ENCODE results near the gene DMPK. TPM values are rescaled to one million over a fixed set of nuclear protein-coding genes. Genes with fewer than 3 reads are reported as not detected.

DMPK gene
- total RNA-seq, 3 donors from 2014 or later: 16.0 to 25.6 (median 24.5) TPM

GRCh38 chr19:45798995-45799517 lies 16.8 kb upstream of the DMPK start:
- no peak for DNase-seq (ENCODE audit: low spot score in 2 of 2)
- Histone ChIP-seq H3K27me3 (no peaks in the 10 kb centered on the region), H3K36me3 (no peaks in the 10 kb centered on the region), H3K4me3 (no peak overlapping the region), H3K27ac (peak overlapping the region in 1 of 2 donors; percentile 27), H3K4me1 (no peaks in the 10 kb centered on the region), H3K9me3 (no peaks in the 10 kb centered on the region)
- TF ChIP-seq POLR2A (IDR thresholded peaks at IDR 0.05) (no peak), POLR2AphosphoS5 (IDR thresholded peaks at IDR 0.05) (peak in 2 of 3 donors; percentile 45 to 51), CTCF (IDR thresholded peaks at IDR 0.05) (peak; percentile 93 to 94 (median 94))
- intact Hi-C loops (cut with DNase I; ENCODE audit: low total_unique reads): loop anchor here (5.0 kb wide), 1 partner anchor 1898 kb away; no protein-coding TSS in a partner anchor

- DNase-seq (ENCODE audit: low spot score in 2 of 2): no peak
- no peak overlapping the region for H3K4me3 ChIP-seq
- H3K27ac ChIP-seq: no peak overlapping the region
- H3K36me3 ChIP-seq: no peaks in the 10 kb centered on the region
- peaks cover 0 to 9% of the 10 kb centered on the region in 2 donors for H3K4me1 ChIP-seq
- H3K9me3 ChIP-seq: no peaks in the 10 kb centered on the region
- intact Hi-C loops (cut with DNase I; ENCODE audit: low total_unique reads): loop anchor here (5.0 kb wide), 1 partner anchor 1903 kb away; no protein-coding TSS in a partner anchor
- TF ChIP-seq POLR2A (IDR thresholded peaks at IDR 0.05): no peak
- no peak for TF ChIP-seq POLR2AphosphoS5 (IDR thresholded peaks at IDR 0.05)
- TF ChIP-seq CTCF (IDR thresholded peaks at IDR 0.05): no peak
- H3K27me3 ChIP-seq: no peaks in the 10 kb centered on the region
Measured at GRCh38 chr19:45794627-45795026, 12.3 kb upstream of the DMPK start.

GRCh38 chr19:45793876-45794275 lies 11.6 kb upstream of the DMPK start:
- Histone ChIP-seq H3K27ac (no peak overlapping the region), H3K27me3 (no peaks in the 10 kb centered on the region), H3K4me1 (peaks cover 0 to 9% of the 10 kb centered on the region in 2 donors), H3K36me3 (no peaks in the 10 kb centered on the region), H3K9me3 (no peaks in the 10 kb centered on the region), H3K4me3 (no peak overlapping the region)
- no peak for DNase-seq (ENCODE audit: low spot score in 2 of 2)
- no peak for TF ChIP-seq CTCF (IDR thresholded peaks at IDR 0.05)
- TF ChIP-seq POLR2AphosphoS5 (IDR thresholded peaks at IDR 0.05): no peak
- TF ChIP-seq POLR2A (IDR thresholded peaks at IDR 0.05): no peak
- intact Hi-C loops (cut with DNase I; ENCODE audit: low total_unique reads): no loop called here

- Histone ChIP-seq H3K9me3 (no peaks in the 10 kb centered on the region), H3K27me3 (no peaks in the 10 kb centered on the region), H3K4me3 (peak overlapping the region in 2 of 3 donors; percentile 74 to 86), H3K27ac (peak overlapping the region; percentile 62 to 66), H3K36me3 (no peaks in the 10 kb centered on the region), H3K4me1 (peaks cover 0 to 9% of the 10 kb centered on the region in 2 donors)
- intact Hi-C loops (cut with DNase I; ENCODE audit: low total_unique reads): no loop called here
- no peak for DNase-seq (ENCODE audit: low spot score in 2 of 2)
- TF ChIP-seq POLR2AphosphoS5 (IDR thresholded peaks at IDR 0.05): no peak
- TF ChIP-seq CTCF (IDR thresholded peaks at IDR 0.05): no peak
- no peak for TF ChIP-seq POLR2A (IDR thresholded peaks at IDR 0.05)
Measured at GRCh38 chr19:45793178-45793564, 10.9 kb upstream of the DMPK start.

GRCh38 chr19:45792470-45793177 lies 10.3 kb upstream of the DMPK start, which contains the start of gene DMWD:
Gene DMWD (minus strand): TSS chr19:45792845. CDS start chr19:45792756, 89 bp downstream.
- H3K9me3 ChIP-seq: no peaks in the 10 kb centered on the region
- peaks cover 0 to 9% of the 10 kb centered on the region in 2 donors for H3K4me1 ChIP-seq
- peak; percentile 99 to 100 for DNase-seq (ENCODE audit: low spot score in 2 of 2)
- H3K27me3 ChIP-seq: no peaks in the 10 kb centered on the region
- TF ChIP-seq POLR2AphosphoS5 (IDR thresholded peaks at IDR 0.05) (peak in 1 of 3 donors; percentile 69), CTCF (IDR thresholded peaks at IDR 0.05) (no peak)
- H3K4me3 ChIP-seq: peak within 1 kb of the TSS; percentile 59 to 86 (median 74)
- intact Hi-C loops (cut with DNase I; ENCODE audit: low total_unique reads): no loop called here
- peak within 1 kb of the TSS; percentile 71 to 92 for H3K27ac ChIP-seq
- H3K36me3 ChIP-seq: no peaks in the 10 kb centered on the region

All from breast epithelium (tissue), 4 donors.